Activated naive CD4-positive, alpha-beta T cell treated with anti-CD3 and anti-CD28 coated beads for 36 hours (primary cell): ENCODE measurements around the gene AIRE. TPM values are rescaled to one million over a fixed set of nuclear protein-coding genes. Genes with fewer than 3 reads are reported as not detected.

Experiments used
- CTCF ChIA-PET: fragments of 350-600 bp; sonication (Branson Sonifier 250); formaldehyde crosslinking; loops from one replicate; lab custom pipeline; 2021; ENCODE audit warnings: antibody characterized with exemption; lab: Charles Lee
- DNase-seq: peaks from one replicate; pipeline ENCODE4 v3.0.0-alpha.2; 2020
- H3K27ac Mint-ChIP-seq: one replicate; pipeline ENCODE4 v1.8.0; 2021; ENCODE audit warnings: mild to moderate bottlenecking, mixed read lengths
- H3K27me3 Mint-ChIP-seq: one replicate; pipeline ENCODE4 v1.8.0; 2021; ENCODE audit warnings: low read depth, mixed read lengths
- H3K36me3 Mint-ChIP-seq: one replicate; pipeline ENCODE4 v1.8.0; 2021; ENCODE audit warnings: low read depth, mixed read lengths
- H3K4me1 Mint-ChIP-seq: one replicate; pipeline ENCODE4 v1.8.0; 2021; ENCODE audit warnings: low read depth, mixed read lengths
- H3K4me3 Mint-ChIP-seq: one replicate; pipeline ENCODE4 v1.8.0; 2021; ENCODE audit warnings: mild to moderate bottlenecking, moderate library complexity, mixed read lengths
- H3K9me3 Mint-ChIP-seq: one replicate; pipeline ENCODE4 v1.8.0; 2021; ENCODE audit warnings: mixed read lengths
- intact Hi-C: fragments of 100-400 bp; cut with micrococcal nuclease; formaldehyde crosslinking; loops from one replicate; pipeline ENCODE4 v1.15.1; 2023
- total RNA-seq, 2 experiments: library from RNA; stranded (reverse); gene quantifications; one replicate each; pipeline ENCODE4 v1.2.3, GENCODE V29; 2021

The AIRE gene
- total RNA-seq, 2 experiments from 2014 or later, result not detected

DNA sequence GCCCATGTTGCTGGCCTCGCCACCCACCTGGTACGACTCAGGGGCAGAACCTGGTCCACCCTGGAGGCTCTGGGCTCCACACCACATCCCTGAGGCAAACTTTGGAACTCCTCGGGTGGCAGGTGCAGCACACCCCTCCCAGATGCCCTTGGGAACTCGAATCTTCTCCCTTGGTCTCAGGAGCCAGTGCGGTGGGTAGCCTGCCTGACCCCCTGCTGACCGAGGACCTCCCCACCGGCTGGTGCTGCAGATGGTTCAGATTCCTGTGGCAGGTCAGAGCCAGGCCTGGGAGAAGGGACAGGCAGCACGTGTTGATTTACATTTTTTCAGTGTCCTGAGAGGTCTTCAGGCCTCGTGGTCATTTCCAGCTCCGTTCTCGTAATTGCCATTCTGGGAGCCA is 59.8 kb downstream of the AIRE start:
- Mint-ChIP-seq H3K27ac (no peak overlapping the region), H3K4me1 (peaks cover 4% of the 10 kb centered on the region), H3K4me3 (no peak overlapping the region), H3K36me3 (no peaks in the 10 kb centered on the region), H3K9me3 (no peaks in the 10 kb centered on the region), H3K27me3 (no peaks in the 10 kb centered on the region)
- DNase-seq, result no peak
- intact Hi-C loops, result no loop called here
- CTCF ChIA-PET, result no interaction called here

DNA sequence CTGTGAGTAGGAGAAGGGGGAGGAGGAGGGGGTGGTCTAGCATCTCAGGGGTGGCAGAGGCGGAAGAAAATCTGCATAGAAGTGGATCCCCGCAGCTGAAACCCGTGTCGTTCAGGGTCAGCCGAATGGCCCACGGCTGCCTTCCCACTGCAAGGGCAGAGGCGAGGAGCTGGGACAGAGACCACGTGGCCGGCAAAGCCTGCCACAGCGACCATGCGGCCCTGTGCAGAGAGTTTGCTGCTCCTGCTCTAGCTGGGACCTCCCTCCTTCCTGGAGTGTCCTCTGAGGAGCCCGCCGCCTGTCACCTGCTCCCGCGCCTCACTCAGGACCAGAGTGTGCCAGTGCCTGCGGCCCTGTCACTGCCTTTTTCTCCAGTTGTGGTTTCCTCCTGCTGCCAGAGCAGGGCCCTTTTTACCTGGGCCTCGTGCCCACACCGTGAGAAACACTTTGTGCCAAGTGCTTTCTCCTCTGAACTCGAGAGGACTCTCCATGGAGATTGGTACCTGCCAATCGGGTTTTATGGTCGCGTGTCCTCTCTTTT is 62.3 kb downstream of the AIRE start:
- CTCF ChIA-PET, result no interaction called here
- Mint-ChIP-seq H3K27me3 (peaks cover 4% of the 10 kb centered on the region), H3K4me3 (no peak overlapping the region), H3K9me3 (no peaks in the 10 kb centered on the region), H3K36me3 (no peaks in the 10 kb centered on the region), H3K4me1 (peaks cover 10% of the 10 kb centered on the region), H3K27ac (no peak overlapping the region)
- DNase-seq, result no peak
- intact Hi-C loops, result no loop called here

Other genes starting within 250 kb of the AIRE start
- gene PWP2, start 178.5 kb upstream of the AIRE start, total RNA-seq, result 10 to 100 TPM; 29.6 to 30.9 TPM
- 10 to 100 TPM; 21.3 to 27.4 TPM for gene GATD3, start 152.2 kb upstream of the AIRE start, total RNA-seq
- gene ICOSLG, start 44.9 kb upstream of the AIRE start, total RNA-seq, result 1 to 10 TPM; 1.4 to 1.9 TPM
- not detected for gene DNMT3L, start 24.0 kb upstream of the AIRE start, total RNA-seq
- 100 to 1,000 TPM; 166 to 171 TPM for gene PFKL, start 14.2 kb downstream of the AIRE start, total RNA-seq
- gene CFAP410, start 53.5 kb downstream of the AIRE start, total RNA-seq, result 10 to 100 TPM; 13.2 to 14.8 TPM
- gene TRPM2, start 67.7 kb downstream of the AIRE start, total RNA-seq, result 1 to 10 TPM; 2.5 to 3.5 TPM
- gene LRRC3, start 169.6 kb downstream of the AIRE start, total RNA-seq, result 1 to 10 TPM; 2.5 to 2.8 TPM